ENCODE measurements around the gene UTP4.
"Not testable (repeated sequence)": the region's sequence is repeated elsewhere in the genome, so short reads cannot be mapped to it uniquely, and the experiment has no call there.

The UTP4 gene

DNA sequence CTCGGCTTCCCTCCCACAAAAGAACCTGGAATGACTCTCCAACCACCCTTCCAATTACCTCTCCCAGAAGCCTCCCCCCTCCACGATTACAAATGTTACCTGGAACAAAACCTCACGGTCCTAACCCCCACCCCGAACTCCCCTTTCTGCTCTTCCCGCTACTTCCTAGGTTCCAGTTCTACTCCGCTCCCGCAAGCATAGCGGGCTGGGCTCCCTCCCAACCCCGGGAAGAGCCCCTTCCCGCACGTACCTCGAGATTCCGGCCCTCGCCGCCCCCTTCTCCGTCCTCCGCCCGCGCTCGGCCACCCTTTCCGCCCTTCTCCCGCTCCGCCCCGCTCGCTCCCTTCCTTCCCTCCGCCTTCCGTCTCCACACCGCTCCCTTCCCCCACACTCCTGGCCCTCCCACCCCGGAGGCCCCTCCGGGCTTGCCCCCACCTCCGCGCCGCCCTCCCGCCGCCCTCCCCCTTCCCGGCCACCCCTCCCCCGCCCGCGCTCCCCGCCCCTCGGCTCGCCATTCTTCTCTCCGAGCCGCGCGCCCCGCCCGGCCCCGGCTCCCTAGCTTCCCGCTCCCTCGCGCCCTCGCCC lies 518 bp upstream of the UTP4 start:
- DNase-seq = peak; percentile 82

DNA sequence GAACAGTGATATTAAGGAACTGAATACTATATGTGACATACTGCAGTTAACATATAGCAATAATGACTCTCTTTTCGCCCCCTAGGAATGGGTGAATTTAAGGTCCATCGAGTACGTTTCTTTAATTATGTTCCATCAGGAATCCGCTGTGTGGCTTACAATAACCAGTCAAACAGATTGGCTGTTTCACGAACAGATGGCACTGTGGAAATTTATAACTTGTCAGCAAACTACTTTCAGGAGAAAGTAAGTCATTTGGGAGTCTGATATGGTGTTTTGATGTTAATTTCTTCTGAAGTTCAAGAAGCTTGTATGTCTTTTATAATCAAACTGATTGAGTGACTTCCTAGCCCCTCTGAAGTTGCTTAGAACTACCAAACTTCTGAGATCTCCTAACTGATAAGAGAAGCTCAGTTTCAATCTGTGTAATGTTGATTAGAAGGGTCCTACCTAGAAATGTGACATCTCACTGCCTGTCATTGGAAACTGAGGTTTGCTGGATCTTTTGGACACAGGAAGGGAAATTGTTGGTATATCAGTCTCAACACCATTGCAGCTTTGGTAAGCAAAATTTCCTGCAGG lies 1.0 kb downstream of the UTP4 start:
- peak; percentile 18 for DNase-seq

DNA sequence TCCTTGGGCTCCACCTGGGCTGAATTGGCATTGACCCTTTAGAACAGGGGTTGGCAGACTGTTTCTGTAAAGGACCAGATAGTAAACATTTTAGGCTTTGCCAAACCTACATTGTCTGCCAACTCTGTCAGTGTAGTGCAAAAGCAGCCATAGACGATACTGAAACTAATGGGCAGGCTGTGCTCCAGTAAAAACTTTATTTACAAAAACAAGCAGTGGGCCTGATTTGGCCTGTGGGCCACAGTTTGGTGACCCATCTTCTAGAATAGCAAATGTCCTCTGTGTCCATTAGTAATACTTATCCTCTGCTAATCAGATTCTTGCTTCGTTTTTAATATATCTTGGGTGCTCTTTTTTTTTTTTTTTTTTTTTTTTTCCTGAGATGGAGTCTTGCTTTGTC lies 6.2 kb downstream of the UTP4 start:
- DNase-seq = no peak

DNA sequence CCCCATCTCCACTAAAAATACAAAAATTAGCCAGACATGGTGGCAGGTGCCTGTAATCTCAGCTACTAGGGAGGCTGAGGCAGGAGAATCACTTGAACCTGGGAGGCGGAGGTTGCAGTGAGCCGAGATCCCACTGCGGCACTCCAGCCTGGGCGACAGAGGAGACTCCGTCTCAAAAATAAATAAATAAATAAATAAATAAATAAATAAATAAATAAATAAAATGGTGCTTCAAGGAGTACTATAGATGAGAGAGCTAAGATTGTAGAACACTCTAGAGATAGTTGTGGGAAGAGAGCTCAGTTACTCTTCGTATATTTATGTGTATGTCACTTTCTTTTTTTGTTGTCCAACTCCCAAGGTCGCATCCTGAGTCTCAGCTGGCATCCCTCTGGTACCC lies 7.0 kb downstream of the UTP4 start:
- not testable (repeated sequence) for DNase-seq

DNA sequence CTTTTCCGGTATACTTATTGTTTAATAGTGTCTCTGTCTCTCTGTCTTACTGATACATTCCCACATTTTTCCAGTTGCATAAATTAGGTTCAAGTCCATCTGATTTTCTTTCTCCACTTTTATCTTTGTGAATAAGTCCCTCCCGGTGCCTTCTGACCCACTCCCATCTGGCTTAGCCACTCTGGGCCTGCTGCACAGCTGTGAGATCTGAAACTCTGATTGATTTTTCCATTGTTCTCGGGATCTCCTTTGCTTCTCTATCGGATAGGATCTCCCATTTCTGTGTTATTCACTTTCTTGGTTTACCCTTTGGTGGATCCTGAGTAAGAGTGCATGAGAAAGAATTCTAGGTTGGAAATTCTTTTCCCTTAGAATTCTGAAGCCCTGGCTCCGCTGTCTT lies 8.6 kb downstream of the UTP4 start:
- no peak for DNase-seq

- DNase-seq = no peak
Observed at GRCh38 chr16:69141936-69142335, 9.5 kb downstream of the UTP4 start.

- peak; percentile 56 for DNase-seq
Observed at GRCh38 chr16:69143116-69143515, 10.7 kb downstream of the UTP4 start.

DNA sequence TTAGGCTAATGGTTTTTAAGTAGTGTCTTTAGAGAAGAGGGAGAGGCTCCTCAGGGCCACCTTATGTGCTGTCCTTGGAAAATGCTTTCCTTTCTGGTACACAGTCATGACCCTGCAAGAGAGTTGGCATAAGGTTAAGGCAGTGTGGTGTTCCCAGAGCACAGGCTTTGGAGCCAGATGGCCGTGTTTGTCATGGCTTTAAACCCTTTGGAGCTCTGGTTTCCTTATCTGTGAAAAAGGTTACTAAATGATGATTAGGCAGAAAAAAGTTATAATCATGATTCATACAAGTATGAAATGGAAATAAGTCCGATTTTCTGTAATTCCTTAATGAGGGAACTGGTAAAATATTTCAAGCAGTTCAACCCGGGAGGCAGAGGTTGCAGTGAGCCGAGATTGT lies 13.2 kb downstream of the UTP4 start:
- no peak for DNase-seq

- not testable (repeated sequence) for DNase-seq
Observed at GRCh38 chr16:69149621-69150020, 17.2 kb downstream of the UTP4 start.

GRCh38 chr16:69150146-69150865 lies 17.9 kb downstream of the UTP4 start:
- peak; percentile 74 for DNase-seq

DNA sequence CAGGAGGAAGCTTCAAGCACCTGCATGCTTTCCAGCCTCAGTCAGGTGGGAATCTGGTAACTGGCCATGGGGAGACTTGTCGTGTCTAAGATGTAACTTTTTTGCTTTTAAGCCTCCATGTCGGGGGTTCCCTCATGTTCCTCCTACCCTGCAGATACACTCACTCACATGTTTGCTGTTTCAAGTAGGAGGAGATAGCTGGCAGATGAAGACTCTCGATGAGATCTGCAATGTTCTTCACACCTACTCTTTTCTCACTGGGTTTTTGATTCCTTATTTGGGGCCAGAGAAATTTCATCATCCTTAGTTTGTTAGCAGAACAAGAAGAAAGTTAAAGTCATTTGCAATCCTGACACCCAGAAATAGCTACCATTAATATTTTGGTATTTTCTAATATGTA lies 24.7 kb downstream of the UTP4 start:
- DNase-seq = no peak

GRCh38 chr16:69160192-69160591 lies 27.7 kb downstream of the UTP4 start:
- no peak for DNase-seq

DNA sequence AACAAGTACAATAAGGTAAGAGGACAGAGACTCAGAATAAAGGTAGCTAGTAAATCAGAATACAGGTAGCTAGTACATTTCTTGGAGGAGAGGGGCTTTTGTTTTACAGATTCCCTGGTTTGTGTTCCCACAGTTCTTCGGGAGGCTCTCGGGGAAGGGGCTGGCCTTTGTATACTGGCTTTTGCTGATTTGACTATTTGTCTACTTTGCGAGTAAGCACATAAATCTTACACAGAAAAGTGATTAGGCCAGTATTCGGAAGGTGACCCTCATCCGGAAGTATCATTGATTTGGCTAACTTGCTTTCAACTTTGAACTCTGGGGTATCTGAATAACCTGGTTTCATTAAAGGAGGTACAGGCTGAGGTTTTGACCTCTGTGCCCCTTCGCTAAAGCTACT lies 33.1 kb downstream of the UTP4 start:
- DNase-seq = no peak

DNA sequence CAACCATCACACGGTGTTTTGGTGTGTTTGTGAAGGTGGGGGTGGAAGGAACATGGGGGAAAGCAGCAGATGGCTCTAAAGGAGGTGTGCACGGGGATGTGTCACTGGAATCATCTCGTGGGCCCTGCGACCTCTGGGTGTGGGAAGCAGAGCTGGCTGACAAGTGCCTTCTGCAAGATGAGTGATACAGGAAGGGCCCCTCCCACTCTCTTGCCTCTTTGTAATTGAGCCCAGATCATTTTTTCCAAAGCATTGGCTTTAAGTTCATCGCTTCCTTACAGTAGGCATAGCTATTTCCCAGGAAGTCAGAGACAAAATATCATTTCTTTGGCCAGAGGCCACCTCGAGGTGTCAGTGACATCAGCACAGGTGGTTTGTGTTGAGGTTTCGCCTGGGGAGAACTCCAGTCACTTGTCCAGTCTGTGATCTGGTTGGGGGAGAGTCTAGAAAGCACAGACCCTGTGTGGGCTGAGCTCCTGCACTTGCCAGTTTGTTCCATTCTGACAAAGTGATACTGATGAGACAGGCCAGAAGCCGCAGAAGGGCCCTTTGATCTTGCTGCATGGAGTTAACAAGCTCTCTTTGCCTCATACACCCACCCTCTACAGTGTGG lies 33.9 kb downstream of the UTP4 start:
- no peak for DNase-seq

GRCh38 chr16:69166946-69167930 lies 34.8 kb downstream of the UTP4 start:
- no peak for DNase-seq

- no peak for DNase-seq
Observed at GRCh38 chr16:69169051-69169450, 36.6 kb downstream of the UTP4 start.

DNA sequence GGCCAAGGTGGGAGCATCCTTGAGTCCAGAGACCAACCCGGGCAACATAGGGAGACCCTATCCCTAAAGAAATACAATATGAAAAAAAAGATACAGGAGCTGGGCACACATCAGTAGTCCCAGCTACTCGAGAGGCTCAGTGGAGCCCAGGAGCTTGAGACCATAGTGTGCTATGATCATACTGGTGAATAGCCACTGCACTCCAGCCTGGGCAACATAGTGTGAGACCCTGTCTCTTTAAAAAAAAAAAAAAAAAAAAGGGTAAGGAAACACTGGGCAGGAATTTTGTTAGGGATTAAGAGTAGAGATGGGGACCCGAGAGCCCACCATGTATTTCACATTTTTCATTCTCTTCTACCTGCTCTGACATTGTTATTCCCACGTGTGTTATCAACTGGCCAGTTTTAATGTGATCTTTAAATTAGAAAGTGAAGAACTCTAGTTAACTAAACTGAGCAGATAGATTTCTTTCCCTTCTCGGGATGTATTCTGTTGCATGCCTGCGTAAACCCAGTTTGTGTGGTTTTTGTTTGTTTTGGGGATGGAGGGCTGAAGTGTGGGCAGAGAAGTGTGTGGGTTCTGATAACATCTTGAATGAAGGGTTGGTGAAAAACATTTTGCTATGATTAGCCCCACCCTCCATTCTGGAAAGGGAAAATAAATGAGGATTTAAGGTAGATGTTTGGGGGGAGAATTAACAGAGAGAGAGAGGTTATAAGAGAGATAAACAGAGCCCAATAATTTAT lies 37.3 kb downstream of the UTP4 start:
- no peak for DNase-seq

DNA sequence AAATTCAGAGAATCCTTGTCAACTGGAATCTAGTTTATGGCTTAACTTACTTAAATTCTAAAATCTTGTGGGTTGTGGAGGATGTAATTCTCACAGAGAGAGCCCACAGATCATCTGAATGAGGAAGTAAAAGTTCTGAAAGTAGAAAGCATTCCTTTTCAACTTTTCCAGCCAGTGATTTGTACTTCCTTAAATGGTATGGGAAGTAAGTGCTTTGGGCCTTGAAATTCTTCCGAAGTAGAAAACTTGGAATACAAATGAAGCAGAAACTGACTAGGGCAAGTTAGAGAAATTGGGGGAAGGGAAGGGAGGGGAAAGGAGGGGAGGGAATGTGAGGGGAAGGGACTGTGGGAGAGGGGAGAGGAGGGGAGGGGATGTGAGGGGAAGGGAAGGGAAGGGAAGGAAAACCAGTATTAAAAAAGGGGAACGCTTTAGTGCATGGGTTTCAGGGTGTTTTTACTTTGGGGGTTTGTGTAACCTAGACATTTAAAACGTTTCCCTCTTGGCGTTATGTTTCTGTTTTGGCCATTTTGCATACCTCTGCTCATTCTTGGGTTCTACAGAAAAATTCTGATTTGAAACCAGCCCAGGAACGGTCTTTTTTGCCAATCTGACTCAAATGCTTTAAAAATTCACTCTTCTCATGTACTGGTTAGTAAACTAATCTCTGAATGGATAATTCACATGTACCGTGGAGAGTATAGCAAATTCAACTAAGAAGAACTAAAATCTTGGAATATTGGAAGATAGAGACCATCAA lies 39.1 kb downstream of the UTP4 start:
- DNase-seq = no peak

GRCh38 chr16:69176033-69176800 lies 43.8 kb downstream of the UTP4 start:
- no peak for DNase-seq

- DNase-seq = no peak
Observed at GRCh38 chr16:69179328-69180010, 47.0 kb downstream of the UTP4 start.

All from hematopoietic multipotent progenitor cell treated with erythropoietin and hydrocortisone succinate and interleukin-3 and kit ligand, for 8 days (in vitro differentiated cells).